Sigmoid colon (tissue), 7 donors: ENCODE measurements around the gene GDF9. TPM values are rescaled to one million over a fixed set of nuclear protein-coding genes. Genes with fewer than 3 reads are reported as not detected.
A peak's percentile ranks its signal among the peaks of the same experiment; 100 is the strongest.

Experiments used
- DNase-seq: peaks from one replicate; pipeline ENCODE4 v3.0.0-alpha.2; 2019
- H3K27ac ChIP-seq, 4 donors: fragments of 200-600 bp; sonication (generic); one replicate each; pipeline ENCODE4 v1.5.1; 2016 to 2019; ENCODE audit warnings: mild to moderate bottlenecking in 1 of 4
- H3K27me3 ChIP-seq, 3 donors: fragments of 200-600 bp; sonication (generic); one replicate each; pipeline ENCODE4 v1.5.1; 2019; ENCODE audit warnings: mild to moderate bottlenecking in 1 of 3
- H3K36me3 ChIP-seq, 4 donors: fragments of 200-600 bp; sonication (generic); one replicate each; pipeline ENCODE4 v1.5.1; 2016 to 2019
- H3K4me1 ChIP-seq, 4 donors: fragments of 200-600 bp; sonication (generic); one replicate each; pipeline ENCODE4 v1.5.1; 2017 to 2019
- H3K4me3 ChIP-seq, 4 donors: fragments of 200-600 bp; sonication (generic); one replicate each; pipeline ENCODE4 v1.5.1; 2017 to 2019; ENCODE audit warnings: mild to moderate bottlenecking in 2 of 4, moderate library complexity in 1 of 4
- H3K9me3 ChIP-seq, 4 donors: fragments of 200-600 bp in 3 of 4; sonication (generic) in 3 of 4; one replicate each; pipeline versions ENCODE4 v1.5.1 to v1.6.1; 2013 to 2019
- CTCF ChIP-seq, 4 experiments: fragments of 450-650 bp in 3 of 4; fragments of 200-600 bp in 1 of 4; IDR thresholded peaks; one replicate each; pipeline ENCODE4 v1.5.1; 2016 to 2019; ENCODE audit warnings: antibody characterized with exemption in 4 of 4, mild to moderate bottlenecking in 3 of 4, moderate library complexity in 2 of 4
- EP300 ChIP-seq, 4 donors: sonication (generic); formaldehyde crosslinking; IDR thresholded peaks; one replicate each; pipeline ENCODE4 v1.6.1; 2017; ENCODE audit warnings: antibody characterized with exemption in 4 of 4
- POLR2A ChIP-seq, 2 donors: fragments of 450-650 bp; IDR thresholded peaks; one replicate each; pipeline ENCODE4 v1.6.1; 2016; ENCODE audit warnings: antibody characterized with exemption in 2 of 2, mild to moderate bottlenecking in 2 of 2, moderate library complexity in 2 of 2
- POLR2AphosphoS5 ChIP-seq, 4 donors: sonication (generic); formaldehyde crosslinking; IDR thresholded peaks; one replicate each; pipeline ENCODE4 v1.6.1; 2017; ENCODE audit warnings: antibody characterized with exemption in 4 of 4
- WGBS, 2 donors: extraction: QIAGEN DNeasy Blood & Tissue Kit; methylation state at CpG; one replicate each; pipeline ENCODE4 v1.1.7; 2013; 5-methylcytosine and 5-hydroxymethylcytosine counted together
- intact Hi-C: fragments of 100-400 bp; cut with DNase I; formaldehyde crosslinking; loops from one replicate; pipeline ENCODE4 v1.15.1; 2023
- polyA plus RNA-seq, 3 donors: library from polyadenylated mRNA; stranded (reverse); fragments of 200-250 nt; gene quantifications; one replicate each; pipeline ENCODE4 v1.2.3, GENCODE V29; 2013
- total RNA-seq, 4 donors: library from RNA; depleted of rRNA; stranded (reverse); fragments of >200 nt; gene quantifications; one replicate each; pipeline ENCODE4 v1.1.0, GENCODE V29; 2016
- donor health status: healthy with polysubstance abuse.
- donor health status: Bipolar disorder and iron deficiency.
- donor health status: healthy.

Gene GDF9
- total and polyA plus RNA-seq, 7 donors: 0.22 to 1.8 (median 0.44) TPM; not detected in 3

- intact Hi-C loops: no loop called here
- H3K4me1 ChIP-seq: peaks cover 0 to 8% (median 2%) of the 10 kb centered on the region in 4 donors
- WGBS, 2 donors: 87 to 89% methylated on average over 4 of the region's 4 CpGs
- no peaks in the 10 kb centered on the region for H3K36me3 ChIP-seq
- no peaks in the 10 kb centered on the region for H3K27me3 ChIP-seq
- TF ChIP-seq POLR2AphosphoS5 (IDR thresholded peaks at IDR 0.05) (no peak), EP300 (IDR thresholded peaks at IDR 0.05) (no peak), POLR2A (IDR thresholded peaks at IDR 0.05) (no peak), CTCF (IDR thresholded peaks at IDR 0.05) (no peak)
- H3K9me3 ChIP-seq: no peaks in the 10 kb centered on the region
- no peak for DNase-seq
- H3K27ac ChIP-seq: no peak overlapping the region
- H3K4me3 ChIP-seq: no peak overlapping the region
These were observed 25.0 kb downstream of the GDF9 start for GRCh38 chr5:132841305-132841704.

GRCh38 chr5:132840896-132841295 lies 25.4 kb downstream of the GDF9 start:
- Histone ChIP-seq H3K27me3 (no peaks in the 10 kb centered on the region), H3K36me3 (no peaks in the 10 kb centered on the region), H3K9me3 (no peaks in the 10 kb centered on the region), H3K4me1 (peaks cover 0 to 8% (median 2%) of the 10 kb centered on the region in 4 donors), H3K27ac (peak overlapping the region in 2 of 4 donors; percentile 56 to 74), H3K4me3 (no peak overlapping the region)
- WGBS, 2 donors: 36 to 70% methylated on average over 1 of the region's 1 CpG
- no peak for DNase-seq
- no peak for TF ChIP-seq CTCF (IDR thresholded peaks at IDR 0.05)
- TF ChIP-seq EP300 (IDR thresholded peaks at IDR 0.05): no peak
- TF ChIP-seq POLR2AphosphoS5 (IDR thresholded peaks at IDR 0.05): no peak
- TF ChIP-seq POLR2A (IDR thresholded peaks at IDR 0.05): no peak
- intact Hi-C loops: no loop called here

DNA sequence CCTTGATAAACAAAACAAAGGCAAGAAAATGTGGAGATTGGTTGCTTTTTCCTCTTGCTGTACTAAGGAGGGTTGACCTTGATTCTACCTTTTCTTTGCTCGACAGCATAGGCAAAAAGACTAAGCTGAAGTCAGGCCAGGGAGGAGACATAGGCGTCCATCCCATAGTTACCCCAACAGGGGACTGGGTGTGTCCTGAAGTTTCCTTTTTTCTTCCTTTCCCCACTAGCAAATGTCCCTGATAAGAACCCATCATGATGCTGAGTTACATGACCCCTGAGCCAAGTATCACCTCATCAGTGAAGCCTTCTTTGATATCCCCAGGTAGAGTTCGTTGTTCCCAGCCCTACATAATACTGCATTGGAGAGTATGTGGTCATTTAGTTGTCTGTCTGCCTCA lies 26.0 kb downstream of the GDF9 start:
- intact Hi-C loops: no loop called here
- Histone ChIP-seq H3K27me3 (no peaks in the 10 kb centered on the region), H3K4me1 (peaks cover 0 to 8% (median 2%) of the 10 kb centered on the region in 4 donors), H3K9me3 (no peaks in the 10 kb centered on the region), H3K27ac (peak overlapping the region; percentile 6 to 74 (median 52)), H3K4me3 (no peak overlapping the region), H3K36me3 (no peaks in the 10 kb centered on the region)
- DNase-seq: no peak
- WGBS, 2 donors: 17 to 54% methylated on average over 3 of the region's 3 CpGs
- TF ChIP-seq POLR2A (IDR thresholded peaks at IDR 0.05) (no peak), EP300 (IDR thresholded peaks at IDR 0.05) (no peak), CTCF (IDR thresholded peaks at IDR 0.05) (no peak), POLR2AphosphoS5 (IDR thresholded peaks at IDR 0.05) (no peak)

DNA sequence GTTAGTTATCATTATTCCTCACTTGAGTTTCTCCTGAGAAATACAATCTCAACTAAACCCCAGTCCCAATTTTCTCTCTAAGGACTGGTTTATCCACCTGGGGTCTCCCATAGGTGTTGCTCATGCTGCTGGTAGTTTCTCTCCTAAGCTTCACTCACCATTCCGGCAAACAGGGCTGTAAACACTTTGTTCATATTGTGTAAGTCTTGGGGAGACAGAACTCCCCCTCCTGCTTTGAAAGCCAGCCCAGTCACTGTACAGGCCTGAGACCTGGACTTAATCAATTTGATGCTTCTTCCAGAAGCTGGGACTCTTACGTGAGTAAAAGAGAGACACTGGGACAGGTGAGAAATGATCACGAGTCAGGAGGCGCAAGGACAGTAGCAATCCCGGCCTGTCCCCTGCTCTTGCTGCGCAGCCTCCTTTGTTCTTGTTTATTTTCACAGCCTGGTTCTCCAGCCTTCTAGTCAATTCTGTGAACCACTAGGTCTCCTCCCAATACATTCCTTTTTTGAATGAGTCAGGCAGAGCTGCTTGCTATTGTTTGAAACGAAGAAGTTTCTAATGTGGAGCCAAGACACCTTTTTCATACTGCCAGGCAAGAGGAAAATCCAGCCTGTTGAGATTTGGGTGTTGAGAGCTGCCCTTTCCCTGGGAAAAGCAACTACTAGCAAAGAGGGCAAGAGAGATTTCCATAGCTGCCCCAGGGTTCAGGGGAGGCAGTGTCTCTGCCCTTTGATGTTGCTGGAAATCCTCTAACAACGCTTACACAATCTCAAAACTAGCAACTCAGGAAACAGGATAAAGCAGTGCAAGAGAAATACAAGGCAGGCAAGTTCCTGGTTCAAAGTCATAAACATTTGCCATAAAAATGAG lies 26.6 kb downstream of the GDF9 start:
- TF ChIP-seq POLR2A (IDR thresholded peaks at IDR 0.05) (no peak), CTCF (IDR thresholded peaks at IDR 0.05) (no peak), POLR2AphosphoS5 (IDR thresholded peaks at IDR 0.05) (no peak), EP300 (IDR thresholded peaks at IDR 0.05) (no peak)
- intact Hi-C loops: no loop called here
- Histone ChIP-seq H3K4me3 (no peak overlapping the region), H3K27me3 (no peaks in the 10 kb centered on the region), H3K27ac (peak overlapping the region; percentile 32 to 74 (median 52)), H3K9me3 (no peaks in the 10 kb centered on the region), H3K36me3 (no peaks in the 10 kb centered on the region), H3K4me1 (peaks cover 0 to 8% (median 2%) of the 10 kb centered on the region in 4 donors)
- 21 to 69% methylated on average over 8 of the region's 8 CpGs for WGBS, 2 donors
- no peak for DNase-seq
